Measurements from ENCODE around the gene HJURP.

HJURP gene

DNA sequence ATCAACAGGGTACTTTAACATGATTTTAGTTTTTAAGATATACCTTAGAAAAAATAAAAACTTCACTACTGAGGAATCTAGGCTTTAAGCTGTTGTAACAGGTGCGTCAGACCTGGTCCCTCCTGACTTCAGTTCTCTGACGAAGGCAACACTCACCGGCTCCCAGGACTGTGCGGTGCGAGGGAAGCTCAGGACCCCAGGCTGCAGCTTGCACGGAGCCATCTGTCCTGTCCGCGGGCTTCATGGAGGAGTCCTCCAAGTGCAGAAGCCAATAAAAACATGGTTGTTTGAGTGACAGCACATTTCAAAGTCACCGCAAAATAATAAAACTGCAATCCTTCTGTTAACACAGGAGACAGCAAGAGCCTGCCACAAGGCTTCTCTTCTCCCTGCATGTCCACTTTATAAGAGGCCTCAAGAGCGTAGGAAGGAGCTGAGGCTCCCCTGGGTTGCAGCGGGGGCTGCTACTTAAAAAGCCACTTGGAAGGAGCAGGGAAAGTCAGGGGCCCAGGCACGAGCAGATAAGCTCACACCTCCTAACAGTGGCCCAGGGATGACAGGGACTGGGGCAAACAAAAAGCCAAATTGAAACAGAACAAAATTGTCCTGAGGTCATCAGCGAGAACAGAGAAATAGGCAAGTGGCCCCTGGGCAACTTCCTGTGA is 4.6 kb downstream of the HJURP start:
- DNase-seq (ENCODE audit: low read depth, low spot score): no peak
- H3K27ac ChIP-seq: no peak overlapping the region

DNA sequence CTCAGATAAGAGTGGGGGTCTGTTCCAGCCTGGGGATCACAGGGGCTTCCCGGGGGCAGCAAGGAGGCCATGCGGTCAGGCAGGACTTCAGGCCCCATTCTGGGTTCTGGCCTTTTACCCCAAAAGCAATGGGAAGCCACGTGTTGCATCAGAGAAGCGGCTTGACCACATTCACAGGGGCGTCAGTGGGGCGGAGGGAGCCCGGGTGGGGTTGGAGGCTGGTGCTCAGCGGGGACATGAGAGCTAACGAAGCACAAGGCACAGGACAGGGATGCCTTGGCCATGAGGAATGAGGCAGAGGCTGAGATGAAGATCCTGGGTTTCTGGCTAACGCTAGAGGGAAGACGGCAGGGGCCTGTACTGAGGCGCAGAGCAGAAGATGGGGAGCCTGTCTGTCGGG is 6.1 kb downstream of the HJURP start:
- no peak for DNase-seq (ENCODE audit: low read depth, low spot score)
- no peak overlapping the region for H3K27ac ChIP-seq

DNA sequence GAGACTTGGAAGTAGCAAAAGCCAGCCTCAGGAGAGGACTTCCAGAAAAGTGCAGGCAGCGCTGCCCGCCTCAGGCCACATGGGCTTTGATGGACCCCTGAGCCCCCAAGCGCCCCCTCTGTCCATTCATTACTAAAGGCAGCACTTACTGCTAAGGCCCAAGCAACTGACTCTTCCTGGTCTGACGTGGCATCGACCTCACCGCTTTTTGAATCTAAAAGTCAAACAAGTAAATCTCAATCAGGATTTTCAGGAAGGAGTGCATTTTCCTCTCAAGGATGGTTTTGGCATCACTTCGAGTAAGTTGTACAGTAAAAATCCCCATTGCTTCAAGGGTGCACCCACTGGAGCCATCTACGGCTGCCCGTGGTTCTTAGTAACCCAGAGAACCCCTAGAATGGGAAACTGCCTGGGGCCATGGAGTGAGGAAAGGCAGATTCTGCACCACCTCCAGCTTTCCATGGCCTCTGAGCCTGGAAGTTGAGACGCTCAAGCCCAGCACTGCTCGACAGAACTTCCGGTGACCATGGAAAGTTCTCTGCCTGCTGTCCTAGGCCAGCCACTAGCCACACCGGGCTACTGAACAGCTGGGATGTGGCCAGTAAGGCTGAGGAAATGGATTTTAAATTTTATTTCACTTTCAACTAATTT is 7.0 kb downstream of the HJURP start:
- no peak overlapping the region for H3K27ac ChIP-seq
- DNase-seq (ENCODE audit: low read depth, low spot score): no peak

DNA sequence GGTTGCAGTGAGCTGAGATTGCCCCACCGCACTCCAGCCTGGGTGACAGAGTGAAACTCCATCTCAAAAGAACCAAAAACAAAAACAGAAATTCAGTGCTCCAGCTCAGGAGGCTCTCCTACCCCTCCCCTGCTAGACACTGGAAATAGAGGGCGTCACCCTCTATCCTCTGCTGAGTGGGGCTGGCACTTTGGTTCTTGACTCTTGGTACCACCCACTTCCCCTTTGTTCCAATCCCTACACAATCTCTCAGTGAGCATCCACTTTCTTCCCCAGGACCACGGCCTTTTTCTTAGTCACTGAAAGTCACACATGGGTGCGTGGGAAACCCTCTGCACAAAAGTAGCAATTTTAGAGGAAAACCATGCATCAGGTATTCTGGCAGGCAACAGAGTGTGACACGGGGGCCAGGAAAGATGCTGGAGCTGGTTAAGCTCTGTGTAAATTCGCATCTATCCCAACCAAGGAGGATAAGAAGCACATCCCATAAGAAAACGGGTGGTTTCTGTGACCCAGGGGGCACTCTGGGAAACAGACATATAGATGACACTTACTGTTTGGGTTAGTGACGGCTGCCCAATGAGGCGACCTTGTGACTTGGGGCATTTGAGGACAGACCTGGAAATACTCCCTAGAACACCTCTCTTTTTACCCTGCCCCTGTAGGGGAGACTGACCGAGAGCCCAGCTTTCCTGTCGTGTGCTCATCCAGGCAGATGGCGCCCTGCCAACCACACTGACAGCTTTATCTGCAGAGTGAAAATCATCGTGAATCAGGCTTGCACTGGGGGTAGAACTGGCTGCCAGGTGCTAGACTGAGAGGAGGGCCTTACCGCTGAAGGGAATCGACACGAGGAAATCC is 7.7 kb downstream of the HJURP start:
- DNase-seq (ENCODE audit: low read depth, low spot score): no peak

DNA sequence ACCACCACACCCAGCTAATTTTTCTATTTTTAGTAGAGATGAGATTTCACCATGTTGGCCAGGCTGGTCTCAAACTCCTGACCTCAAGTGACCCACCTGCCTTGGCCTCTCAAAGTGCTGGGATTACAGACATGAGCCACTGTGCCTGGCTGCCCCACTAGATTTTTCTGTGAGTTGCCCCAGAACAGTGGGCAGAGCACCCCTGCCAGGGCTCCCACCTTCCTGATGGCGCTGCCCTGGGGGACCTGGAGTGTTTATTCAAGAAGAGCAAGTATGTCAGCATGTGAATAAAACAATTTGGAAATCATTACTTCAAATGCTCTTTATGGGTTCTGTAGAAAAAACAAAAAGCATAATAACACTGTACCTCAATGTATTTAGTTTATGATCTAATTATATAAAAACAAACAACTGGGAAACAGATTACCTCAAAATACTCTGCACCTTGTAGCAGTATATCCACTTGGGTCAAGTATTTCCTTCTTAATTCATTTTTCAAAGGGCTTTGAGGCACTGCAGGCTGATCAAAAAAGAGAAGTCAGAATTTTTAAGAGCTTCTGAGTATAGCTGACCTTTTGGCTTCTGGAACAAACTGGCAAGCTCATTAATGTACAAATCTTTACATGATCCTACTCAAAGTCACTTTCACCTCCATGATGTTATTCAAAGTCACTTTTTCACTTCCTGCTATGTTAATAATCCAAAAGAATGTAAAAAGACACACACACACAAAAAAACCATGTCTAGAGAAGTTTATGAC is 8.9 kb downstream of the HJURP start:
- no peak overlapping the region for H3K27ac ChIP-seq
- DNase-seq (ENCODE audit: low read depth, low spot score): no peak

More for the DNA sequence above, 7.7 kb downstream of the HJURP start:
- H3K27ac ChIP-seq: no peak overlapping the region

DNA sequence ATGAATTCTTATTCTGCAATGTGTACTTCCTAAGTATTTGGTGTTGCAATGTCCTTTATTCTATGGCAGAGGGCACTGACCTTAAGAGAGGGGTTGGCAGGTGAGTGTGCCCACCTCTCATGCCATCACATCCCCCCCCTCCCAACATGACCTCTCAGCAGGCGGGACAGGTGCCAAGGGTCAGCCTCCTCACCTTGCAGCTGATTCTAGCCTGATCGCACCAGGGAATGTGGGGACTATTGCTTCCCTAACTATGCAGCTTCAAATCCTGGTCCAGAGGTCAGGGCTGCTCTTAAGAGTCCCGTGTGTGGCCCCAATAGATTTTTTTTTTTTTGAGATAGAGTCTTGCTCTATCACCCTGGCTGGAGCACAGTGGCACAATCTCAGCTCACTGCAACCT is 9.5 kb downstream of the HJURP start:
- no peak for DNase-seq (ENCODE audit: low read depth, low spot score)
- no peak overlapping the region for H3K27ac ChIP-seq

DNA sequence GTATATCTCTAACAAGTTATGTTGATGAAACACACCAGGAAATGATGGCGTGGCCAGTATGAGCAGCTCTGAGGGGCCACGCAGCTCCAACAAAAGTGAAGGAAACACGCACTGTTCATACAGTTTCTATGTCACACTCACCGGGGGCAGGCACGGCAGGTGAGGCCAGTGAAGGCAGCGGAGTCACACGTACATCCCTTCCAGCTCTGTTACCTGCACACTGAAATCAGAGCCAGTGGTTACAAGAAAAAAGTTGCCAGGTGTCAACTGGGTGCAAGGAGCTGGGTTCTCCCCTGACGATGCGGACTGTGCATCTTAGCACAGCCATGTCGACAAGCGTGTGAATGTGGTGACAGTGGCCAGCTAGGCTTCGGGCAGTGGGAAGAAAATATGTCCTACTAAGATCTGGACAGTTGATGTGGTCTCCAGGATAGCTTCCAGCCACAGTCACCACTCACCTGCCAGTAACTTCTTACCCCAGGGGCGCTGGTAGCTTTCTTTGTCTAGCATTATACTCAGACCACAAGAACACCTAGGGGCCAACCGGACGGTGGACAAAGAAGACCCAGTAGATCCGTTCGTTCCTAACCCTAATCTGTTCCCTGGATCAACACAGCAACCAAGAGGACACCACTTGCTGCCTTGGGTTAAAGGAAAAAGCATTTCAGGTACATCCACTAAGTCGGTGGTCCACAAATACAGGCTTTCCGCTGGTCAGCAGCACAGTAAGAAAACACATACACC is 10.1 kb downstream of the HJURP start:
- DNase-seq (ENCODE audit: low read depth, low spot score): no peak
- no peak overlapping the region for H3K27ac ChIP-seq

DNA sequence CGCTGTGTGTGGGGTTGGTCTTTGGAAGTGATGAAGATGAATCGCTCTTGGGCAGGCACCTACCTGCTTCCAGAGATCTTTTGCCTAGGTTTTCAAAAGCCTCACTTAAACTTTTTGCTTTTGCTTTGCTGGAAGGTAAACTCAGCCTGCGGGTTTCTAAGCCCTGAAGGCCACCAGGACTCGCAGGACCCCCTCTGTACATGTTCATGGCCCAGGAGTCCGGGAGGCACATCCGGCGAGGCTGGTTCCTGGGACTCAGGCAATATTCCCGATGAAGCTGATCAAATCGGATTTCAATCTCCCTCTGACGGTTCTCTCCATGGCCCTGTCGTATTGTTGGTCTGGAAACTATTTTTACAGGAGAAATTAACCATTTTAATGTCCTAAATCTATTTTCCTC is 13.2 kb downstream of the HJURP start:
- H3K27ac ChIP-seq: no peak overlapping the region
- no peak for DNase-seq (ENCODE audit: low read depth, low spot score)

DNA sequence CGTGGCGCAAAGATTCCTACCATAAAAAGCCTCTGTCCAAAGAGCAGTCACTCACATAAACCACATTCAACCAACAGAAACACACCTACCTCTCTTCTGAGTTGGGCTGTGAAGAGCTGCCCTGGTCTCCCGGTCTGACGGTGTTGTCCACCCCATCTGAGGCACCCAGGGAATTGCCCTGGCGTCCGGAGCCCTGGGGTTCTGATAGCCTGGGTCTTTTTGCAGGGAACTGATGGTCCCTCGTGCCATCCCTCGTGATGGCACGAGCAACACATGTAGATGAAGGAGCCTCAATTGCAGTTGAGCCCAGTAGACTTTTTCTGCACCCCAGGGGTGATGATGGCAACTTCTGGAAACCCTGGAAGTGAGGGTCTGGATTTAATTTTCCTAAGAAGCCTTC is 13.8 kb downstream of the HJURP start:
- H3K27ac ChIP-seq: no peak overlapping the region
- no peak for DNase-seq (ENCODE audit: low read depth, low spot score)

DNA sequence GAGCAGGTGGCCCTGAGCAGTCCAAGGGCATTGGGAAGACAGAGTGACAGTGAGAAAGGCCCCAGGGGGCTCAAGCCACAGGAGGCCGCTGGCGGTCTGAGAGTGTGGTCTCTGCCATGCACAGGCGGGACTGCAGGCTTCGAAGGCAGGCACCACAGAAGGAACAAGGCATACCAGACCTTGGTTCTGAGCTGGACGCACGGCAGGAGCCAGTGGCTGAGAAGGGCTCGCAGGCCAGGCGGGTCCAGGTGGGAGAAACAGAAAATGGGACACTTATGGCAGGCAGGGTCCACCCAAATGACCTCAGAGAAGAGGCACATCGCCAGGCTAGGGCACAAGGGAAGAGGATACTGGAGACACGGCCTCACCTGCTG is 14.9 kb downstream of the HJURP start:
- H3K27ac ChIP-seq: no peak overlapping the region
- no peak for DNase-seq (ENCODE audit: low read depth, low spot score)

DNA sequence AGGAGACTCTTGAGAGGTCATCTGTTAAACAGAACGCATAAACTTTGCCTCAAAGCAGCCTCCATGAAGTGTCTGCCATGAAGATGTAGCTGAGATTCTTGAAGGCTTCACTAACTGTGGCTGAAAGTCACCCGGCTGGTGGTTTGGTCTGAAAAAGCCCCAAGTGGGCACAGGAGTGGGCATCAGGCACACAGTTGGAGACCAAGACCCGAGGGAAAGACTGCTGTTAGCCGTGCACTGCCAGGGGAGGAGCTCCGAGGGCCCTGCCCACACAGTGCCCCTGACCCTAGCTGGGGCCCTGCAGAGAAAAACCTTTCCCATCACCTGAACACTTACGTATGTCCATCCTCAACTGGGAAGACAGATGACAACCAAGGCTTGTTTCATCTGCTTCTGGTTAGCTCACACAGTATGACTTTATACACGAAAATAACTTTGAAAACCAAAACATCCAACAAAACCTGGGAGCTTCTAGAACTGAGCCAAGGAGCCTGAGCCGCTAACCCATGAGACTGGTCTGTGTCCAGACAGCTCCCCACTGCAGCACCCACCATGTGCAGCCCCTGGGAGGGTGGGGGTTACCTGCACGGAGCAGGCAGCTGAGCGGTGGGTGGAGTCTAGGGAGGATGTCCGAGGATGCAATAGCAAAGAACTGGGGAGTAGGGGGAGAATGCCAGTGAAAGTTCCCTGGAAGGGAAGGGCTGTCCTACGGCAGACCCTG is 15.4 kb downstream of the HJURP start:
- no peak overlapping the region for H3K27ac ChIP-seq
- DNase-seq (ENCODE audit: low read depth, low spot score): no peak

DNA sequence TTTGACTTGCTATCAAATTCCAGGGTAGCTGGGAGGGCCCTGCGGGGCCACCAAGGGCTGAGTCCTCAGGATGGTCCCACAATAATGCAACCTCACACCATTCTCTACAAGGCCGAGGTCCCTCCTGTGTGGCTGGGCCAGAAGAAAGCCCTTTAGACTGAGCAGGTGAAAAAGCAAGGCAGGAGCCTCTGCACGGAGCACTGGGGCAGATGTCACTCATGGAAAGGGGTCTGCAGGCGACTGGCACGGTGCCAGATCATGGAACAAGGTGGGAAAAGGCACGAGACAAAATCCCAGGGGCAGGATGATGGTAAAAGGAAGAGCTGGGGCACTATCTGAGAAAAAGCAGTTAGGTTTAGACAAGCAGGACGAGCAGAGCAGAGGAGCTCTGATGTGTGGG is 16.1 kb downstream of the HJURP start:
- no peak overlapping the region for H3K27ac ChIP-seq
- DNase-seq (ENCODE audit: low read depth, low spot score): no peak

DNA sequence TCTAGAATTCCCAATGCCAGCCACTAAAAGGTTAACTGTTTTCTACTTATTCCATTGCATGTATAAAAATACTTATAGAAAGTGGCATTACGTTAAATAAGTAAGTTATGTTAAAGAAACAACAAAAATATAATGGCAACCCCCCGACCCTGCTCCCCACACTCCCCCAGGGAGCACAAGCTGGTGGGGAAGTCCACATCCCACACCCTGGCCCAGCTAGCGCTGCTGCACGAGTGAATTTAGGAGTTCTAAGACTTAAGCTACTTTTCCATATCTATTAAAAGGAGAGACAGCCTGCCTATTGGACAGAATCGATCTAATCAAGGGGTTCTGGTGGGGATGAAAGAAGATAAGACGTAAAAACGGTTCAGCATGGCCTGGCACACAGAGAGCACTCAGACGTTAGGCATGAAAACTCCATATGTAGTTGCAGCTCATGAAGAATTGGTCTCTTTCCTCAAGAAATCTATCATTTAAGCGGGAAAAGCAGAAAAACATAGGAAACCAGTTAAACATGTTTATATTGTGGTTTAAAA is 16.6 kb downstream of the HJURP start:
- no peak overlapping the region for H3K27ac ChIP-seq
- DNase-seq (ENCODE audit: low read depth, low spot score): no peak

DNA sequence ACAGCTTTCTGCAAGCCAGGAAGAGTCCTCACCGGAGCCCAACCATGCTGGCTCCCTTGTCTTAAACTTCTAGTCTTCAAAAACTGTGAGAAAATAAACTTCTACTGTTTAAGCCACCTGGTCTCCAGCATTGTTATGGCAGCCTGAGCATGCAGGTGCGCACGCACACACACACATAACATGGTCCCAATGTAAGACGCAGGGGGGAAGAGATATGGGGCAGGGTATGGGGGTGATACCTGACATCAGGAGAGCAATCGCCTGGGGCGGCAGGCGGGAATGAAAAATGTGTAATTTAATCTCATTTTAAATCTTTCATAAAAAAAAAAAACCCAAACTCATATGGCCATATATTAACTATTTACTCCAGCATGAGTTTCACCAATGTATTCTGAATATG is 18.0 kb downstream of the HJURP start:
- no peak for DNase-seq (ENCODE audit: low read depth, low spot score)
- H3K27ac ChIP-seq: no peak overlapping the region

DNA sequence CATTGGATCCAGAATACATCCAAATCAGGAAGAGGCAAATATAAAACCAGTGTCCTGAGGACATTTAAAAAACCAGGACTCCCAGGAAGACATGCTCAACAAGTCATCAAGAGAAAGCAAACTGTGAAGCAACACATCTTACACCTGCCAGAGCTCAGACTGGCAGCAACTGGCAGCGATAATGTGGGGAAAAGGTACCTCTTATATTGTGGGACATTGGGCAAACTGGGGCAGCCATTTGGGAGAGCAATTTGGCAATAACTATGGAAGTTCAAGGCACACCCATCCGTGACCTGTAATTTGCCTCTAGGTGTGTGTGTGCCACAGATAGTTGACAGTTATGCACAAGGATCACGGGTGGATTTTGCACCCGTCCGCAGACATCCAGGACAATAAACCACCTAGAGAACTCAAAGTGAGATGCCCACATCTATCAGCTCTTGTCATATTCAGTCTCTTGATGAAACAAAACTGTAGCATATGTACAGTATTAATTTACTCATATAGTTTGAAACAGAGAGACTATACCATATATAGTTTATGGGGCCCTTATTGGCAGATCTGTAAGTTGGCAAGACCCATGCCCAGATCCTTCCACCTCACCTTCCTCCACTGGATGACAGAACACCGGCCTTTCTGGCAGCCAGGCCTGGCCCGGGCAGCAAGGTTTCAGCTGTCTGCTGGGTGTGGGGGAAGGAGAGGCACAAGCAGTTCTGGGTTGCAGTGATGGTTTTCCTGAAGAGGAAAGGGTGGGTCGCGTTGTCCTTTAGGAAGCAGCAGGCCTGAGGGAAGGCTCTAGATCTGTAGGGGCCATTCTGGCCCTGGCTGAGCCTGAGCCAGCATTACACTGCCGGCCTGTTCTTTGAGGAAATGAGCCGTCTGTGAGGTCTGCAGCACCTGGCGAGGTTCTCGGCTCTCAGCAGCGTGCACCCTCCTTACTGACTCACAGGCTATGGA is 18.8 kb downstream of the HJURP start:
- DNase-seq (ENCODE audit: low read depth, low spot score): no peak
- H3K27ac ChIP-seq: no peak overlapping the region

DNA sequence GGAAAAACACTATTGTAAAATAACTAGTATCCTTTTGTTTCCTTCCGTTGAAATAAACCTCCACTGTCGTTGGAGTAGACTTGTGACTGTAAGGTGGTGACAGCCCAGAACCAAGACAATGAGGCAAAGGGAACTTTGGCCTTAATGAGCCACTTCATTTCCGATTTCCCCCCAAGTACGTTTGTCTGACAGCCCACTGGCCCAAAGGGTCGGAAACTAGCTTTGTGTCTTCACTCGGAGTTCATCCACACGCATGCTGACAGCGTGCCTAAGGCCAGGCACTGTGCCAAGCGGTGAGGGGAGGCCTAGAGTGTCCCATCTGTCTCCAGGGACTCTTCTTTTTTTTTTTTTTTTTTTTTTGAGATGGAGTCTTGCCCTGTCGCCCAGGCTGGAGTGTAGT is 21.0 kb downstream of the HJURP start:
- DNase-seq (ENCODE audit: low read depth, low spot score): no peak
- no peak overlapping the region for H3K27ac ChIP-seq

DNA sequence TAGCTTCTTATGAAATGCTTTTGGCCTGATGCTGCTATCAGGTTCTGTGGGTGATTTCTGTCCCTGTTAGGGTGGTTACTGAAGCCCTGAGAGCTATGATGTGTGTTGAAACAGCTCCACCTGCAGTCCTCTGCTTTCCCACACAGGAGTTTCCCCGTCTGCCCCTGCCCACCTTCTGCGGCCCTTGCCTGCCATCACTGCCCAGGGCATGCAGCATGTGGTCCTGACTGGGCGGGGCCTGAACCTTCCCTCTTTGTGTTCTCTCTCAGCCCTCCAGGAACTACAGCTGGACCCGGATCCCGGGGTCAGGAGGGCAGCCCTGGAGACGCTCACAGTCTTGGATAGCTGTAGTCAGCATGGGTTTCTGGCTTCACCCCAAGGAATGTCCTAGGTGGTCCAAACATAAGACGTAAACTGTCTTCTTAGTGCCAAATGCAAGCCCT is 21.4 kb downstream of the HJURP start:
- no peak for DNase-seq (ENCODE audit: low read depth, low spot score)
- no peak overlapping the region for H3K27ac ChIP-seq

DNA sequence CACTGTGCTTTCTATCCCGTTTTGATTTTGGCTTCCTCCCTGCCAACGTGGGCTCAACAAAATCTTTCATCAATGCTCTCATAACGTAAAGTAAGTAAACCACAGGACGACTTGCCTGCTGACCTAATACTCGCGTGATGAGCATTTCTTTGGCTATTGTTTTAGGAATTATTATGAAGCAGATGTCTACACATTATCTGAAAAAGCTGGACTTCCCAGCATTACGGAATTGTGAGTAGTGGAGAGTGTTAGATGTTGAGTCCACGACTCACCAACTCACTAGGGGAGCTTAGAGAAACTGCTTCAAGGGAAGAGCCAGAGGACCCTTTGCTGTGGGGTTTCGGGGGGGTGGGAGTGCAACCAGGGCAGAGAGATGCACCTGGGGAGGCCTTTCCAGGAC is 21.9 kb downstream of the HJURP start:
- no peak overlapping the region for H3K27ac ChIP-seq
- no peak for DNase-seq (ENCODE audit: low read depth, low spot score)

Measured in epithelial cell of prostate (primary cell).